AG04450 (cell line): ENCODE data around the gene CABP7. TPM values are rescaled to one million over a fixed set of nuclear protein-coding genes. Genes with fewer than 3 reads are reported as not detected.

Source experiments
- CTCF ChIA-PET: fragments of 300-600, 350-600 bp; formaldehyde crosslinking; extraction: SDS; loops from one replicate; lab custom pipeline; 2022; ENCODE audit warnings: antibody characterized with exemption, inconsistent platforms; lab: Charles Lee
- POLR2A ChIA-PET: fragments of 350-600 bp; formaldehyde crosslinking; extraction: SDS; loops from one replicate; lab custom pipeline; 2021; ENCODE audit warnings: antibody characterized with exemption, inconsistent platforms; lab: Yijun Ruan, JAX
- DNase-seq: peaks from one replicate; pipeline ENCODE4 v3.0.0-alpha.2; 2011; ENCODE audit warnings: low read depth, low spot score
- H3K27ac ChIP-seq: one replicate; pipeline ENCODE4 v1.5.1; 2012; ENCODE audit warnings: low read depth, low read length, control low read depth
- H3K27me3 ChIP-seq: one replicate; pipeline ENCODE4 v1.6.0; 2012; ENCODE audit warnings: low read length; ENCODE audit not compliant: control insufficient read depth, insufficient read depth
- H3K4me3 ChIP-seq: 2 replicates; pipeline ENCODE4 v1.5.1; 2011; ENCODE audit warnings: mild to moderate bottlenecking, low read depth, low read length, control low read depth
- H3K9me3 ChIP-seq: 2 replicates; pipeline ENCODE4 v1.5.1; 2012; ENCODE audit warnings: low read length; ENCODE audit not compliant: control insufficient read depth, insufficient read depth
- polyA plus RNA-seq: library from polyadenylated mRNA; depleted of rRNA; stranded (reverse); fragments of >200 nt; gene quantifications from 2 replicates; pipeline ENCODE4 v1.2.3, GENCODE V29; 2011
- TF ChIP-seq, protein P1 (sequence below): IDR thresholded peaks from 2 replicates; pipeline ENCODE4 v1.5.1; 2011; ENCODE audit warnings: low read depth, low read length, control low read depth, inconsistent platforms

The CABP7 gene
- polyA plus RNA-seq, 1 experiment, result not detected

DNA sequence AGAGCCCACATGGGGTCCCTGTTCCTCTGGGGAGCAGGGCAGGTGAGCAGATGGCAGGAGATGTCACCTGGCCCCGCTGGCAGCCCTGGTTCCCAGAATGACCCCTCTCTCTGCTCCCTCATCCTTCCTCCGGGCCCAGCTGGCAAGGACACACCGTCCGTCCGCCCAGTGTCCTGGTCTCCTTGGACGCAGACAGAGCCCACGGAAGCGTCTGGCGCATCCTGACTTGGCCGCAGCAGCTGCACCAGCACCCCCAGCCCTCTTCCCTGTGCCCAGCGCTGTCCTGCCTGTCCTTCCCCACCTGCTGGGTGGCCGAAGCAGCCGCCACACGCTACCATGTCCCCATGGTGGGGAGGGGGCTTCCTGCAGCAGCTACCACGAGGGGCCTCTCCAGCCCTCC lies 9.6 kb upstream of the CABP7 start:
- POLR2A ChIA-PET, result no interaction called here
- Histone ChIP-seq H3K27ac (no peak overlapping the region), H3K27me3 (peaks cover 58% of the 10 kb centered on the region), H3K9me3 (no peaks in the 10 kb centered on the region; the same call in 1 of the 2 replicates), H3K4me3 (no peak overlapping the region)
- CTCF ChIA-PET, result no interaction called here
- TF ChIP-seq, protein P1, sequence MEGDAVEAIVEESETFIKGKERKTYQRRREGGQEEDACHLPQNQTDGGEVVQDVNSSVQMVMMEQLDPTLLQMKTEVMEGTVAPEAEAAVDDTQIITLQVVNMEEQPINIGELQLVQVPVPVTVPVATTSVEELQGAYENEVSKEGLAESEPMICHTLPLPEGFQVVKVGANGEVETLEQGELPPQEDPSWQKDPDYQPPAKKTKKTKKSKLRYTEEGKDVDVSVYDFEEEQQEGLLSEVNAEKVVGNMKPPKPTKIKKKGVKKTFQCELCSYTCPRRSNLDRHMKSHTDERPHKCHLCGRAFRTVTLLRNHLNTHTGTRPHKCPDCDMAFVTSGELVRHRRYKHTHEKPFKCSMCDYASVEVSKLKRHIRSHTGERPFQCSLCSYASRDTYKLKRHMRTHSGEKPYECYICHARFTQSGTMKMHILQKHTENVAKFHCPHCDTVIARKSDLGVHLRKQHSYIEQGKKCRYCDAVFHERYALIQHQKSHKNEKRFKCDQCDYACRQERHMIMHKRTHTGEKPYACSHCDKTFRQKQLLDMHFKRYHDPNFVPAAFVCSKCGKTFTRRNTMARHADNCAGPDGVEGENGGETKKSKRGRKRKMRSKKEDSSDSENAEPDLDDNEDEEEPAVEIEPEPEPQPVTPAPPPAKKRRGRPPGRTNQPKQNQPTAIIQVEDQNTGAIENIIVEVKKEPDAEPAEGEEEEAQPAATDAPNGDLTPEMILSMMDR, result no peak
- DNase-seq, result no peak

GRCh38 chr22:29710922-29711593 lies 8.7 kb upstream of the CABP7 start:
- no peak for DNase-seq
- ChIA-PET CTCF (no interaction called here), POLR2A (interaction anchor here (0.6 kb wide), 1 partner anchor 925 kb away, joined by 3 read pairs; no protein-coding TSS in a partner anchor)
- Histone ChIP-seq H3K27me3 (peaks cover 60% of the 10 kb centered on the region), H3K4me3 (no peak overlapping the region), H3K27ac (no peak overlapping the region), H3K9me3 (no peaks in the 10 kb centered on the region; the same call in 1 of the 2 replicates)
- TF ChIP-seq, protein P1, result no peak

DNA sequence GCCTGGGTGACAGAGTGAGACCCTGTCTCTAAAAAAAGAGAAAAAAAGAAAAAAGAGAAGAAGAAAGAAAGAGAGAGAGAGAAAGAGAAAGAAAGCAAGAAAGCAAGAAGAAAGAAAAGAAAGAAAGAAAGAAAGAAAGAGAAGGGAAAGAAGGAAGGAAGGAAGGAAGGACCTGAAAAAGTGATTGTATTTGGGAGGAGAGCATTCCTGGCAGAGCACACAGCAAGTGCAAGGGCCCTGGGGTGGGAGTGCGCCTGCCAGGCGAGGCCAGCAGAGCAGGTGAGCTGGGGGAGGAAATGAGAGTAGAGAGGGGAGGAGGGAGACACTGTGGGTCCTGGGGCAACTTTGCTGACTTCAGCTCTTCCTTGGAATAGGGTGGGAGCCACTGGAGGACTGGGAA lies 7.7 kb upstream of the CABP7 start:
- Histone ChIP-seq H3K4me3 (no peak overlapping the region), H3K27ac (no peak overlapping the region), H3K27me3 (peaks cover 53% of the 10 kb centered on the region), H3K9me3 (no peaks in the 10 kb centered on the region; the same call in 1 of the 2 replicates)
- POLR2A ChIA-PET, result interaction anchor here (0.6 to 0.7 kb wide), 2 partner anchors 153 to 167 kb away, joined by 6 to 11 read pairs; no protein-coding TSS in a partner anchor
- CTCF ChIA-PET, result no interaction called here
- TF ChIP-seq, protein P1, result no peak
- no peak for DNase-seq

GRCh38 chr22:29713156-29713727 lies 6.6 kb upstream of the CABP7 start:
- POLR2A ChIA-PET, result no interaction called here
- CTCF ChIA-PET, result no interaction called here
- Histone ChIP-seq H3K4me3 (no peak overlapping the region), H3K27ac (no peak overlapping the region), H3K9me3 (no peaks in the 10 kb centered on the region; the same call in 1 of the 2 replicates), H3K27me3 (peaks cover 57% of the 10 kb centered on the region)
- TF ChIP-seq, protein P1, result no peak
- DNase-seq, result no peak

DNA sequence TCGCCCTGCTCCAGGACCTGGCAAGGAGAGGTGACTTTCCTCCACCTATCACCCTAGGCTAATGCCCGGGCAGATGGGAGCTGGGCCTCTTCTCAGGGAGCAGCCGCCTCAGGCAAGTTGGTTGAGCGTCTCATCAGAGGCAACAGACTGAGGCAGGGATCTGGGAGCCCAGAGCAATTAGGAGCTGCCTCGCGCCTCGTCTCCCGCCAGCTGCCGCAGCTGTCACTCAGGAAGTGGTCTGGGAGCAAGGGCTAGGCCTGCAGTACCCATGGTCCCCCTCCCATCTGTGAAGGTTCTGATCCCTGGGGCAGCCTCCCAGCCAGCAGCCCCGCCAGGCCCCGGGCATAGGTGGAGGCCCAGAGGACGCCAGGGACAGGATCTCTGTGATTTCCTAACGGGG lies 4.6 kb upstream of the CABP7 start:
- TF ChIP-seq, protein P1, result no peak
- H3K27me3 ChIP-seq, result peaks cover 64% of the 10 kb centered on the region
- no peak for DNase-seq
- ChIA-PET POLR2A (interaction anchor here (0.6 kb wide), 1 partner anchor 21 kb away, joined by 3 read pairs; no protein-coding TSS in a partner anchor), CTCF (no interaction called here)
- H3K27ac ChIP-seq, result no peak overlapping the region
- no peak overlapping the region for H3K4me3 ChIP-seq
- no peaks in the 10 kb centered on the region; the same call in 1 of the 2 replicates for H3K9me3 ChIP-seq
